PC-9 (cell line): ENCODE data around the gene IKZF2. TPM values are rescaled to one million over a fixed set of nuclear protein-coding genes. Genes with fewer than 3 reads are reported as not detected.

Experiments
- BruUV-seq: library from RNA; stranded (reverse); fragments of 400-500 nt; replicated peaks from 2 replicates; lab custom pipeline; 2021; lab: Mats Ljungman, UMichigan
- CTCF ChIA-PET: fragments of 300-600 bp; sonication (Branson Sonifier 250); formaldehyde crosslinking; loops from one replicate; lab custom pipeline; 2022; ENCODE audit warnings: antibody characterized with exemption; lab: Charles Lee
- POLR2A ChIA-PET: fragments of 300-600 bp; sonication (Branson Sonifier 250); formaldehyde crosslinking; loops from one replicate; lab custom pipeline; 2022; ENCODE audit warnings: antibody characterized with exemption; ENCODE audit not compliant: unreplicated experiment; lab: Charles Lee
- DNase-seq, 2 experiments: peaks; one replicate each; pipeline versions ENCODE4 v3.0.0 to v3.0.0-alpha.2; 2015 to 2022; ENCODE audit warnings: mixed read lengths in 1 of 2
- H2AFZ ChIP-seq: fragments of 200-600 bp; sonication (generic); 2 replicates; pipeline ENCODE4 v1.8.1; 2017; ENCODE audit warnings: antibody characterized with exemption
- H3F3A ChIP-seq: fragments of 200-600 bp; sonication (generic); 2 replicates; pipeline ENCODE4 v1.8.1; 2017; ENCODE audit warnings: antibody characterized with exemption, mild to moderate bottlenecking, low read depth; ENCODE audit not compliant: insufficient read depth
- H3K27ac ChIP-seq: fragments of 200-600 bp; sonication (generic); 2 replicates; pipeline ENCODE4 v1.6.1; 2016; ENCODE audit warnings: mixed run types
- H3K27me3 ChIP-seq: fragments of 200-600 bp; sonication (generic); 2 replicates; pipeline ENCODE4 v1.6.1; 2016; ENCODE audit warnings: low read depth, mixed run types; ENCODE audit not compliant: insufficient read depth
- H3K36me3 ChIP-seq: fragments of 200-600 bp; sonication (generic); 2 replicates; pipeline ENCODE4 v1.6.1; 2016; ENCODE audit warnings: low read depth, mixed run types
- H3K4me1 ChIP-seq: fragments of 200-600 bp; sonication (generic); replicated peaks from 2 replicates; pipeline ENCODE4 v1.6.1; 2016; ENCODE audit warnings: mixed run types; ENCODE audit not compliant: insufficient read depth
- H3K4me2 ChIP-seq: fragments of 200-600 bp; sonication (generic); 2 replicates; pipeline ENCODE4 v1.6.1; 2017; ENCODE audit warnings: mixed run types
- H3K4me3 ChIP-seq: fragments of 200-600 bp; sonication (generic); 2 replicates; pipeline ENCODE4 v1.6.1; 2016; ENCODE audit warnings: mixed run types
- H3K79me2 ChIP-seq: fragments of 200-600 bp; sonication (generic); 2 replicates; pipeline ENCODE4 v1.6.1; 2017; ENCODE audit warnings: low read depth, mixed run types
- H3K9me2 ChIP-seq: fragments of 200-600 bp; sonication (generic); 2 replicates; pipeline ENCODE4 v1.8.1; 2017; ENCODE audit warnings: mild to moderate bottlenecking; ENCODE audit not compliant: insufficient read depth
- H3K9me3 ChIP-seq: fragments of 200-600 bp; sonication (generic); 2 replicates; pipeline ENCODE4 v1.8.1; 2016; ENCODE audit warnings: low read depth; ENCODE audit not compliant: insufficient read depth
- H4K20me1 ChIP-seq: fragments of 200-600 bp; sonication (generic); 2 replicates; pipeline ENCODE4 v1.8.1; 2017; ENCODE audit not compliant: insufficient read depth
- CTCF ChIP-seq: fragments of 200-600 bp; sonication (generic); conservative IDR thresholded peaks from 2 replicates; pipeline ENCODE4 v1.6.1; 2017; ENCODE audit warnings: mixed run types, antibody characterized with exemption, mild to moderate bottlenecking, moderate library complexity
- EZH2 ChIP-seq: fragments of 200-600 bp; sonication (generic); IDR thresholded peaks from 2 replicates; pipeline ENCODE4 v1.8.0; 2017; ENCODE audit warnings: antibody characterized with exemption, low read depth
- intact Hi-C: fragments of 100-400 bp; cut with micrococcal nuclease; formaldehyde crosslinking; loops from one replicate; pipeline ENCODE4 v1.10.0; 2022; ENCODE audit not compliant: unreplicated experiment
- total RNA-seq: library from RNA; stranded (reverse); gene quantifications from 2 replicates; pipeline ENCODE4 v1.2.3, GENCODE V29; 2021

Gene IKZF2
- total RNA-seq, 1 experiment from 2014 or later = 28.3 TPM

- intact Hi-C loops = no loop called here
- no TSS peak for BruUV-seq
These were observed 201.6 kb downstream of the IKZF2 start for GRCh38 chr2:212949786-212950185.

More at GRCh38 chr2:212949786-212950185, 201.6 kb downstream of the IKZF2 start:
- Histone ChIP-seq H3K4me1 (0 out of 2 replicates have a peak, but pooled peaks cover 4% of the 10 kb centered on the region), H3K4me3 (no peak overlapping the region), H3K27me3 (no peaks in the 10 kb centered on the region), H3K36me3 (no peaks in the 10 kb centered on the region), H3K79me2 (no peaks in the 10 kb centered on the region), H3K9me3 (no peaks in the 10 kb centered on the region), H3K9me2 (no peaks in the 10 kb centered on the region), H2AFZ (no peak overlapping the region), H3F3A (no peaks in the 10 kb centered on the region), H4K20me1 (no peaks in the 10 kb centered on the region), H3K4me2 (no peak overlapping the region), H3K27ac (no peak overlapping the region)
- ChIA-PET POLR2A (no interaction called here), CTCF (no interaction called here)
- TF ChIP-seq EZH2 (no peak), CTCF (no peak)
- no peak for DNase-seq

Other genes starting within 250 kb of the IKZF2 start
- gene SPAG16, start 132.9 kb upstream of the IKZF2 start, total RNA-seq = 30.0 and 31.7 TPM in 2 replicates